Astrocyte of the cerebellum (primary cell): ENCODE data around the gene PLPP4.

ENCODE experiments used
- DNase-seq: peaks from one replicate; pipeline ENCODE4 v3.0.0-alpha.2; 2011; ENCODE audit warnings: low read depth
- H3K4me3 ChIP-seq: 2 replicates; pipeline ENCODE4 v1.5.1; 2011; ENCODE audit warnings: mild to moderate bottlenecking, low read depth, low read length, moderate library complexity
- CTCF ChIP-seq: IDR thresholded peaks from 2 replicates; pipeline ENCODE4 v1.5.1; 2012; ENCODE audit warnings: low read length, low read depth, moderate library complexity, mild to moderate bottlenecking; ENCODE audit errors: missing control alignments
- in situ Hi-C: cut with HindIII; loops from 2 replicates; pipeline ENCODE4 v1.10.0; 2017; ENCODE audit warnings: low sequenced_read_pairs

PLPP4 gene

GRCh38 chr10:120538091-120538490 is 81.1 kb downstream of the PLPP4 start:
- no peak for TF ChIP-seq CTCF
- in situ Hi-C loops: no loop called here
- no peak for DNase-seq
- H3K4me3 ChIP-seq: no peak overlapping the region

GRCh38 chr10:120539076-120539475 is 82.0 kb downstream of the PLPP4 start:
- in situ Hi-C loops: no loop called here

GRCh38 chr10:120540486-120540885 is 83.5 kb downstream of the PLPP4 start:
- DNase-seq: no peak
- no peak overlapping the region for H3K4me3 ChIP-seq
- in situ Hi-C loops: no loop called here
- no peak for TF ChIP-seq CTCF

More at GRCh38 chr10:120539076-120539475, 82.0 kb downstream of the PLPP4 start:
- H3K4me3 ChIP-seq: no peak overlapping the region
- TF ChIP-seq CTCF: no peak
- DNase-seq: no peak

GRCh38 chr10:120541984-120542383 is 85.0 kb downstream of the PLPP4 start:
- no peak for TF ChIP-seq CTCF
- H3K4me3 ChIP-seq: no peak overlapping the region
- in situ Hi-C loops: no loop called here
- peak; percentile 35 for DNase-seq

GRCh38 chr10:120542591-120542990 is 85.6 kb downstream of the PLPP4 start:
- in situ Hi-C loops: no loop called here
- no peak overlapping the region for H3K4me3 ChIP-seq
- peak; percentile 31 for DNase-seq
- no peak for TF ChIP-seq CTCF

GRCh38 chr10:120543291-120543690 is 86.3 kb downstream of the PLPP4 start:
- TF ChIP-seq CTCF: no peak
- in situ Hi-C loops: no loop called here
- no peak overlapping the region for H3K4me3 ChIP-seq
- DNase-seq: no peak

GRCh38 chr10:120548210-120548609 is 91.2 kb downstream of the PLPP4 start:
- H3K4me3 ChIP-seq: no peak overlapping the region
- no peak for DNase-seq
- TF ChIP-seq CTCF: no peak
- in situ Hi-C loops: no loop called here
